GM18505 (cell line): ENCODE measurements around the gene RAC2.

Experiments
- ATAC-seq: cut with Tn5 transposase; IDR thresholded peaks from one replicate; pipeline ENCODE4 v1.9.1; 2021; ENCODE audit not compliant: unreplicated experiment
- POLR2A ChIP-seq: IDR thresholded peaks from 4 replicates; pipeline ENCODE4 v1.6.1; 2011; ENCODE audit warnings: borderline replicate concordance; ENCODE audit not compliant: insufficient read depth, insufficient read length; ENCODE audit errors: extremely low read depth

The RAC2 gene

GRCh38 chr22:37178350-37179125 lies 65.5 kb downstream of the RAC2 start:
- ATAC-seq, result no peak
- TF ChIP-seq POLR2A, result no peak

- ATAC-seq, result no peak
- TF ChIP-seq POLR2A, result no peak
Observed at GRCh38 chr22:37177755-37178154, 66.3 kb downstream of the RAC2 start.

GRCh38 chr22:37177221-37177620 lies 66.8 kb downstream of the RAC2 start:
- no peak for ATAC-seq
- no peak for TF ChIP-seq POLR2A

GRCh38 chr22:37176464-37177061 lies 67.5 kb downstream of the RAC2 start:
- no peak for ATAC-seq
- TF ChIP-seq POLR2A, result no peak

GRCh38 chr22:37175414-37176281 lies 68.4 kb downstream of the RAC2 start:
- ATAC-seq, result no peak
- no peak for TF ChIP-seq POLR2A
